Colon (tissue), 2 donors: Measurements from ENCODE around the gene PRKCZ.

Experiments
- FAIRE-seq: peaks from 2 replicates; lab custom pipeline; 2012; peaks lifted over from hg19 to GRCh38; lab: Jason Lieb, UNC
- donor health status: control.
- donor health status: control.

PRKCZ gene

GRCh38 chr1:2046174-2046917 is 3.9 kb upstream of the PRKCZ start:
- no peak for FAIRE-seq

GRCh38 chr1:2046953-2047748 is 3.1 kb upstream of the PRKCZ start:
- no peak for FAIRE-seq

- no peak for FAIRE-seq
Measured at GRCh38 chr1:2047749-2048729, 2.2 kb upstream of the PRKCZ start.

- no peak for FAIRE-seq
Measured at GRCh38 chr1:2049225-2049717, 940 bp upstream of the PRKCZ start.

GRCh38 chr1:2050461-2050792 is 216 bp downstream of the PRKCZ start:
- no peak for FAIRE-seq

GRCh38 chr1:2050793-2051682 is 827 bp downstream of the PRKCZ start:
- FAIRE-seq = no peak

- FAIRE-seq = no peak
Measured at GRCh38 chr1:2052054-2052679, 2.0 kb downstream of the PRKCZ start.

GRCh38 chr1:2052756-2053155 is 2.5 kb downstream of the PRKCZ start:
- no peak for FAIRE-seq

GRCh38 chr1:2053217-2053616 is 3.0 kb downstream of the PRKCZ start:
- no peak for FAIRE-seq

GRCh38 chr1:2053784-2054376 is 3.7 kb downstream of the PRKCZ start:
- no peak for FAIRE-seq

GRCh38 chr1:2054560-2054959 is 4.3 kb downstream of the PRKCZ start:
- FAIRE-seq = no peak

GRCh38 chr1:2055911-2056575 is 5.8 kb downstream of the PRKCZ start:
- no peak for FAIRE-seq

GRCh38 chr1:2056955-2057590 is 6.9 kb downstream of the PRKCZ start:
- FAIRE-seq = no peak

GRCh38 chr1:2059290-2059953 is 9.2 kb downstream of the PRKCZ start:
- no peak for FAIRE-seq

- FAIRE-seq = no peak
Measured at GRCh38 chr1:2060072-2060471, 9.9 kb downstream of the PRKCZ start.

GRCh38 chr1:2060535-2060934 is 10.3 kb downstream of the PRKCZ start:
- FAIRE-seq = no peak

- no peak for FAIRE-seq
Measured at GRCh38 chr1:2061065-2061778, 11.0 kb downstream of the PRKCZ start.

GRCh38 chr1:2065699-2066098 is 15.5 kb downstream of the PRKCZ start:
- FAIRE-seq = no peak
